ENCODE data around the gene PDE12. TPM values are rescaled to one million over a fixed set of nuclear protein-coding genes. Genes with fewer than 3 reads are reported as not detected.
"Not testable (repeated sequence)": the region's sequence is repeated elsewhere in the genome, so short reads cannot be mapped to it uniquely, and the experiment has no call there.

PDE12 gene
- total and polyA plus RNA-seq, 9 donors = 4.6 to 24.2 (median 16.9) TPM

- Histone ChIP-seq H3K4me1 (ENCODE audit: insufficient read depth) (no peaks in the 10 kb centered on the region), H3K27me3 (no peaks in the 10 kb centered on the region), H3K4me3 (no peak overlapping the region), H3K36me3 (no peaks in the 10 kb centered on the region), H3K27ac (no peak overlapping the region), H3K9me3 (no peaks in the 10 kb centered on the region)
- intact Hi-C loops (cut with DNase I) = no loop called here
- TF ChIP-seq EP300 (IDR thresholded peaks at IDR 0.05) (no peak), POLR2A (IDR thresholded peaks at IDR 0.05) (no peak), CTCF (IDR thresholded peaks at IDR 0.05) (no peak)
- no peak for DNase-seq
- WGBS, 3 donors = 74 to 86% (median 78%) methylated on average over 2 of the region's 2 CpGs
Observed at GRCh38 chr3:57604971-57605370, 48.9 kb downstream of the PDE12 start.

GRCh38 chr3:57605683-57606082 is 49.6 kb downstream of the PDE12 start:
- Histone ChIP-seq H3K27ac (no peak overlapping the region), H3K4me3 (no peak overlapping the region), H3K4me1 (ENCODE audit: insufficient read depth) (no peaks in the 10 kb centered on the region), H3K27me3 (no peaks in the 10 kb centered on the region), H3K36me3 (no peaks in the 10 kb centered on the region), H3K9me3 (no peaks in the 10 kb centered on the region)
- DNase-seq = no peak
- TF ChIP-seq CTCF (IDR thresholded peaks at IDR 0.05) = no peak
- no peak for TF ChIP-seq POLR2A (IDR thresholded peaks at IDR 0.05)
- no peak for TF ChIP-seq EP300 (IDR thresholded peaks at IDR 0.05)
- intact Hi-C loops (cut with DNase I) = no loop called here

DNA sequence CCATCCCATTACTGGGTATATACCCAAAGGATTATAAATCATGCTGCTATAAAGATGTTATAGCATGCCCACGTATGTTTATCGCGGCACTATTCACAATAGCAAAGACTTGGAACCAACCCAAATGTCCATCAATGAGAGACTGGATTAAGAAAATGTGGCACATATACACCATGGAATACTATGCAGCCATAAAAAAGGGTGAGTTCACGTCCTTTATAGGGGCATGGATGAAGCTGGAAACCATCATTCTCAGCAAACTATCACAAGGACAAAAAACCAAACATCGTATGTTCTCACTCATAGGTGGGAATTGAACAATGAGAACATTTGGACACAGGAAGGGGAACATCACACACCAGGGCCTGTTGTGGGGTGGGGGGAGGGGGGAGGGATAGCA is 55.8 kb downstream of the PDE12 start:
- WGBS, 3 donors = 95 to 98% (median 96%) methylated on average over 5 of the region's 5 CpGs
- H3K4me1 ChIP-seq (ENCODE audit: insufficient read depth); H3K36me3 ChIP-seq; intact Hi-C loops (cut with DNase I); DNase-seq; H3K9me3 ChIP-seq; H3K27ac ChIP-seq; H3K4me3 ChIP-seq; H3K27me3 ChIP-seq: not testable (repeated sequence)

DNA sequence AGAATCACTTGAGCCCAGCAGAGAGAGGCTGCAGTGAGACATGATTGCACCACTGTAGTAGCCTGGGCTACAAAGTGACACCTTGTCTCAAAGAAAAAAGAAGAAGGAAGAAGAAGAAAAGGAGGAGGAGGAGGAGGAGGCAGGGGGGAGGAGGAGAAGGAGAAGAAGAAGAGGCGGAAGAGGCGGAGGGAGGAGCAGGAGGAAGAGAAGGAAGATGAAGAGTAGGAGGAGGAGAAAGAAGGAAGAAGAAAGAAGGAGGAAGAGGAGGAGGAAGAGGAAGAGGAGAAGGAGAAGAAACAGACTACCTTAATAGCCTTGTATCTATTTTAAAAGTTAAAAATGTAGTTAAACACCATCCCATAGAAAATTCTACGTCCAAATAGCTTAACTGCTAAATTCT is 60.2 kb downstream of the PDE12 start:
- intact Hi-C loops (cut with DNase I) = no loop called here
- Histone ChIP-seq H3K36me3 (no peaks in the 10 kb centered on the region), H3K4me3 (no peak overlapping the region), H3K4me1 (ENCODE audit: insufficient read depth) (no peaks in the 10 kb centered on the region), H3K9me3 (no peaks in the 10 kb centered on the region), H3K27ac (no peak overlapping the region), H3K27me3 (no peaks in the 10 kb centered on the region)
- 52 to 84% (median 83%) methylated on average over 3 of the region's 3 CpGs for WGBS, 3 donors
- TF ChIP-seq EP300 (IDR thresholded peaks at IDR 0.05) (no peak), POLR2A (IDR thresholded peaks at IDR 0.05) (no peak), CTCF (IDR thresholded peaks at IDR 0.05) (no peak)
- DNase-seq = no peak

Small RNAs within 50 kb of the gene (small RNA-seq; reads per million reads assigned to genes)
- gene RNU6-108P (not detected), gene RNU6-1181P (not detected), gene RNU6-483P (not detected)

Other genes with a start within 250 kb of the PDE12 start
- gene DNAH12, start 11.9 kb upstream of the PDE12 start, total RNA-seq = 10 to 100 TPM in 1 of 7 donors, 1 to 10 TPM in 2, under 1 TPM in 4; 0.20 to 20.1 (median 0.95) TPM
- under 1 TPM; 0.28 to 0.29 TPM for gene DNAH12, start 11.9 kb upstream of the PDE12 start, polyA plus RNA-seq
- gene ARF4, start 41.1 kb downstream of the PDE12 start, total RNA-seq = 100 to 1,000 TPM in 6 of 7 donors, 10 to 100 TPM in 1; 84.5 to 149 (median 131) TPM
- 100 to 1,000 TPM; 119 to 295 TPM for gene ARF4, start 41.1 kb downstream of the PDE12 start, polyA plus RNA-seq
- gene DENND6A, start 136.8 kb downstream of the PDE12 start, total RNA-seq = 10 to 100 TPM; 17.8 to 52.4 (median 39.9) TPM
- gene DENND6A, start 136.8 kb downstream of the PDE12 start, polyA plus RNA-seq = 10 to 100 TPM; 15.5 to 21.3 TPM
- gene SLMAP, start 200.0 kb downstream of the PDE12 start, total RNA-seq = 100 to 1,000 TPM in 1 of 7 donors, 10 to 100 TPM in 6; 45.8 to 113 (median 75.2) TPM
- gene SLMAP, start 200.0 kb downstream of the PDE12 start, polyA plus RNA-seq = 10 to 100 TPM; 26.3 to 56.6 TPM

All from ovary (tissue), 9 donors.